Spleen (tissue), 11 donors: ENCODE data around the gene HMCN2. TPM values are rescaled to one million over a fixed set of nuclear protein-coding genes. Genes with fewer than 3 reads are reported as not detected.
A peak's percentile ranks its signal among the peaks of the same experiment; 100 is the strongest.

ENCODE experiments used
- DNase-seq: peaks from one replicate; pipeline ENCODE4 v3.0.0-alpha.2; 2020
- H3K27ac ChIP-seq, 8 donors: fragments of 200-600 bp; sonication (generic) in 7 of 8; 1 replicate in 4 of 8; 2 replicates in 4 of 8; pipeline versions ENCODE4 v1.5.0 to v1.8.0; 2016 to 2021; ENCODE audit warnings: inconsistent platforms in 4 of 8, mild to moderate bottlenecking in 4 of 8, moderate library complexity in 1 of 8
- H3K27me3 ChIP-seq, 7 donors: fragments of 200-600 bp; sonication (generic) in 6 of 7; replicated peaks in 1 of 7; 1 replicate in 4 of 7; 2 replicates in 3 of 7; pipeline versions ENCODE4 v1.5.0 to v1.8.0; 2016 to 2021; ENCODE audit warnings: inconsistent platforms in 3 of 7, mild to moderate bottlenecking in 1 of 7
- H3K36me3 ChIP-seq, 6 donors: fragments of 200-600 bp; sonication (generic) in 5 of 6; 1 replicate in 4 of 6; 2 replicates in 2 of 6; pipeline versions ENCODE4 v1.5.0 to v1.8.0; 2016 to 2021; ENCODE audit warnings: inconsistent platforms in 2 of 6
- H3K4me1 ChIP-seq, 6 donors: fragments of 200-600 bp; sonication (generic) in 5 of 6; 1 replicate in 3 of 6; 2 replicates in 3 of 6; pipeline versions ENCODE4 v1.5.0 to v1.8.0; 2016 to 2021; ENCODE audit warnings: inconsistent platforms in 3 of 6
- H3K4me3 ChIP-seq, 8 donors: fragments of 200-600 bp; sonication (generic) in 7 of 8; 1 replicate in 4 of 8; 2 replicates in 4 of 8; pipeline versions ENCODE4 v1.5.0 to v1.8.0; 2016 to 2021; ENCODE audit warnings: inconsistent platforms in 4 of 8, mild to moderate bottlenecking in 4 of 8, moderate library complexity in 2 of 8
- H3K9me3 ChIP-seq, 8 donors: fragments of 200-600 bp; sonication (generic) in 7 of 8; 1 replicate in 4 of 8; 2 replicates in 4 of 8; pipeline versions ENCODE4 v1.5.0 to v1.8.0; 2016 to 2021; ENCODE audit warnings: inconsistent platforms in 4 of 8
- CTCF ChIP-seq, 11 experiments: fragments of 200-600 bp in 7 of 11; fragments of 450-650 bp in 4 of 11; sonication (generic) in 4 of 11; IDR thresholded peaks in 8 of 11; conservative IDR thresholded peaks in 3 of 11; 1 replicate in 7 of 11; 2 replicates in 4 of 11; pipeline versions ENCODE4 v1.4.0 to v1.8.0; 2016 to 2021; ENCODE audit warnings: antibody characterized with exemption in 11 of 11, inconsistent platforms in 4 of 11, mild to moderate bottlenecking in 1 of 11
- POLR2A ChIP-seq, 3 donors: fragments of 450-650 bp; IDR thresholded peaks; one replicate each; pipeline ENCODE4 v1.5.1; 2017; ENCODE audit warnings: antibody characterized with exemption in 3 of 3, mild to moderate bottlenecking in 1 of 3
- POLR2AphosphoS5 ChIP-seq, 3 donors: sonication (generic); formaldehyde crosslinking; IDR thresholded peaks; one replicate each; pipeline ENCODE4 v1.5.1; 2017; ENCODE audit warnings: antibody characterized with exemption in 3 of 3
- WGBS, 5 donors: extraction: QIAGEN DNeasy Blood & Tissue Kit in 3 of 5; methylation state at CpG; one replicate each; pipeline versions ENCODE4 v1.1.5 to v1.1.7; 2013 to 2018; 5-methylcytosine and 5-hydroxymethylcytosine counted together
- intact Hi-C: fragments of 100-400 bp; cut with DNase I; formaldehyde crosslinking; loops from one replicate; pipeline ENCODE4 v1.15.0; 2023; ENCODE audit warnings: low total_unique reads
- polyA plus RNA-seq, 3 donors: library from polyadenylated mRNA; stranded (reverse); fragments of 200-250 nt; gene quantifications; one replicate each; pipeline ENCODE4 v1.2.1, GENCODE V29; 2013
- total RNA-seq, 7 donors: library from RNA; depleted of rRNA in 3 of 7; stranded (reverse); fragments of >200 nt in 3 of 7; fragmentation: NEBNext Ultra II Directional in 4 of 7; extraction: Animal tissue kit (Norgen Biotek cat#: 25700) in 4 of 7; gene quantifications; one replicate each; pipeline versions ENCODE4 v1.1.0 to v1.2.1, GENCODE V29; 2016 to 2021
- donor health status: healthy with polysubstance abuse.
- donor health status: DM: no; HTN: no; CAD: no; lungs with moderate emphysema.
- donor health status: DM: no; HTN: no; CAD: no.
- donor health status: Bipolar disorder and iron deficiency.
- donor health status: healthy.
- donor health status: DM: no; HTN: no; CAD: no.
- donor health status: DM: yes; HTN: yes; CAD: no.

HMCN2 gene
- total and polyA plus RNA-seq, 10 donors: 0.09 to 1.9 (median 0.73) TPM

- Histone ChIP-seq H3K36me3 (no peaks in the 10 kb centered on the region), H3K4me3 (no peak overlapping the region), H3K27me3 (peaks cover 0 to 73% (median 0%) of the 10 kb centered on the region in 7 donors), H3K9me3 (peaks cover 0 to 17% (median 7%) of the 10 kb centered on the region in 8 donors), H3K4me1 (peaks cover 0 to 17% (median 7%) of the 10 kb centered on the region in 6 donors), H3K27ac (no peak overlapping the region)
- TF ChIP-seq POLR2AphosphoS5 (IDR thresholded peaks at IDR 0.05): no peak
- no peak for TF ChIP-seq POLR2A (IDR thresholded peaks at IDR 0.05)
- no peak for TF ChIP-seq CTCF (IDR thresholded peaks at IDR 0.05 in 8 of 11, conservative IDR thresholded peaks at IDR 0.05 in 3 of 11)
- WGBS, 5 donors: 80 to 95% (median 87%) methylated on average over 5 to 8 of the region's 8 CpGs
- DNase-seq: no peak
- intact Hi-C loops: no loop called here
Observed at GRCh38 chr9:130426467-130426773, 160.9 kb downstream of the HMCN2 start.

- Histone ChIP-seq H3K27me3 (peaks cover 0 to 73% (median 0%) of the 10 kb centered on the region in 7 donors), H3K4me1 (peaks cover 0 to 21% (median 7%) of the 10 kb centered on the region in 6 donors), H3K27ac (no peak overlapping the region), H3K9me3 (peaks cover 0 to 18% (median 7%) of the 10 kb centered on the region in 8 donors), H3K4me3 (no peak overlapping the region), H3K36me3 (no peaks in the 10 kb centered on the region)
- TF ChIP-seq CTCF (IDR thresholded peaks at IDR 0.05 in 8 of 11, conservative IDR thresholded peaks at IDR 0.05 in 3 of 11): no peak
- peak; percentile 16 to 70 (median 61) for TF ChIP-seq POLR2AphosphoS5 (IDR thresholded peaks at IDR 0.05)
- TF ChIP-seq POLR2A (IDR thresholded peaks at IDR 0.05): no peak
- WGBS, 5 donors: 60 to 74% (median 64%) methylated on average over 10 of the region's 10 CpGs
- DNase-seq: no peak
- intact Hi-C loops: no loop called here
Observed at GRCh38 chr9:130426883-130427282, 161.3 kb downstream of the HMCN2 start.

GRCh38 chr9:130427326-130427725 is 161.8 kb downstream of the HMCN2 start:
- Histone ChIP-seq H3K27ac (no peak overlapping the region), H3K4me3 (no peak overlapping the region), H3K9me3 (peaks cover 0 to 18% (median 7%) of the 10 kb centered on the region in 8 donors), H3K27me3 (peaks cover 0 to 73% (median under 1%) of the 10 kb centered on the region in 7 donors), H3K36me3 (no peaks in the 10 kb centered on the region), H3K4me1 (peaks cover 0 to 26% (median 7%) of the 10 kb centered on the region in 6 donors)
- intact Hi-C loops: no loop called here
- DNase-seq: no peak
- 85 to 94% (median 86%) methylated on average over 6 to 12 of the region's 12 CpGs for WGBS, 5 donors
- TF ChIP-seq CTCF (IDR thresholded peaks at IDR 0.05 in 8 of 11, conservative IDR thresholded peaks at IDR 0.05 in 3 of 11): no peak

- Histone ChIP-seq H3K4me1 (peaks cover 0 to 34% (median 10%) of the 10 kb centered on the region in 6 donors), H3K27me3 (peaks cover 0 to 73% (median 9%) of the 10 kb centered on the region in 7 donors), H3K9me3 (peaks cover 0 to 18% (median 7%) of the 10 kb centered on the region in 8 donors), H3K4me3 (no peak overlapping the region), H3K36me3 (no peaks in the 10 kb centered on the region), H3K27ac (no peak overlapping the region)
- TF ChIP-seq POLR2AphosphoS5 (IDR thresholded peaks at IDR 0.05) (no peak), POLR2A (IDR thresholded peaks at IDR 0.05) (no peak), CTCF (IDR thresholded peaks at IDR 0.05 in 8 of 11, conservative IDR thresholded peaks at IDR 0.05 in 3 of 11) (no peak)
- WGBS, 5 donors: 92 to 96% (median 93%) methylated on average over 5 to 20 of the region's 20 CpGs
- DNase-seq: no peak
- intact Hi-C loops: no loop called here
Observed at GRCh38 chr9:130428086-130428665, 162.6 kb downstream of the HMCN2 start.
